Hematopoietic multipotent progenitor cell treated with erythropoietin and hydrocortisone succinate and interleukin-3 and kit ligand, for 17 days (in vitro differentiated cells): Measurements from ENCODE around the gene PNMT.

ENCODE experiments used
- DNase-seq: peaks from one replicate; pipeline ENCODE4 v3.0.0-alpha.2; 2015; ENCODE audit warnings: low spot score

Gene PNMT

GRCh38 chr17:39653662-39654331 lies 14.5 kb upstream of the PNMT start:
- DNase-seq = peak; percentile 81

GRCh38 chr17:39655105-39655504 lies 13.1 kb upstream of the PNMT start:
- DNase-seq = no peak

GRCh38 chr17:39658346-39658745 lies 9.9 kb upstream of the PNMT start:
- DNase-seq = no peak

GRCh38 chr17:39658760-39659159 lies 9.5 kb upstream of the PNMT start:
- DNase-seq = no peak

- DNase-seq = no peak
Observed at GRCh38 chr17:39659279-39660010, 8.8 kb upstream of the PNMT start.

GRCh38 chr17:39660011-39660360 lies 8.3 kb upstream of the PNMT start:
- no peak for DNase-seq

- no peak for DNase-seq
Observed at GRCh38 chr17:39660397-39661385, 7.6 kb upstream of the PNMT start.

GRCh38 chr17:39661744-39662541 lies 6.3 kb upstream of the PNMT start:
- DNase-seq = no peak

- DNase-seq = no peak
Observed at GRCh38 chr17:39662551-39663339, 5.5 kb upstream of the PNMT start.

GRCh38 chr17:39663340-39663687 lies 4.9 kb upstream of the PNMT start:
- no peak for DNase-seq

- no peak for DNase-seq
Observed at GRCh38 chr17:39663688-39664580, 4.3 kb upstream of the PNMT start.

GRCh38 chr17:39664581-39665561 lies 3.4 kb upstream of the PNMT start, which contains the start of gene TCAP:
Gene TCAP, plus strand, starts transcription at chr17:39665349. Its CDS starts 11 bp downstream, at chr17:39665360.
- no peak for DNase-seq

GRCh38 chr17:39665642-39666224 lies 2.5 kb upstream of the PNMT start:
- DNase-seq = no peak

GRCh38 chr17:39666231-39666600 lies 2.0 kb upstream of the PNMT start:
- no peak for DNase-seq

- DNase-seq = no peak
Observed at GRCh38 chr17:39666601-39667261, 1.5 kb upstream of the PNMT start.

GRCh38 chr17:39667262-39667944 lies 850 bp upstream of the PNMT start:
- DNase-seq = no peak
